Neural cell (in vitro differentiated cells): ENCODE data around the gene IQCM.

Experiments
- CTCF ChIP-seq: fragments of 450-650 bp; IDR thresholded peaks from 2 replicates; pipeline ENCODE4 v1.5.1; 2014; ENCODE audit warnings: antibody characterized with exemption, mild to moderate bottlenecking, moderate library complexity; ENCODE audit not compliant: poor library complexity, severe bottlenecking
- EP300 ChIP-seq: fragments of 450-650 bp; conservative IDR thresholded peaks from 2 replicates; pipeline ENCODE4 v1.6.1; 2014; ENCODE audit warnings: antibody characterized with exemption, mild to moderate bottlenecking, moderate library complexity; ENCODE audit not compliant: poor library complexity, severe bottlenecking
- EZH2 ChIP-seq: fragments of 200-600, 300-800 bp; shearing (Covaris generic), sonication (generic); IDR thresholded peaks from 2 replicates; pipeline ENCODE4 v1.6.1; 2014; ENCODE audit warnings: antibody characterized with exemption, low read length, borderline replicate concordance, mild to moderate bottlenecking; ENCODE audit not compliant: insufficient read depth, poor library complexity, severe bottlenecking
- MXI1 ChIP-seq: fragments of 450-650 bp; conservative IDR thresholded peaks from 2 replicates; pipeline ENCODE4 v1.6.1; 2014; ENCODE audit warnings: antibody characterized with exemption, mild to moderate bottlenecking; ENCODE audit not compliant: poor library complexity, severe bottlenecking
- POLR2AphosphoS5 ChIP-seq: IDR thresholded peaks from 2 replicates; pipeline ENCODE4 v1.6.1; 2012
- RAD21 ChIP-seq: fragments of 450-650 bp; conservative IDR thresholded peaks from 2 replicates; pipeline ENCODE4 v1.6.1; 2014; ENCODE audit warnings: antibody characterized with exemption, mild to moderate bottlenecking, moderate library complexity
- REST ChIP-seq: IDR thresholded peaks from 2 replicates; pipeline ENCODE4 v1.6.1; 2012; ENCODE audit warnings: borderline replicate concordance
- SMC3 ChIP-seq: fragments of 450-650 bp; conservative IDR thresholded peaks from 2 replicates; pipeline ENCODE4 v1.6.1; 2014; ENCODE audit warnings: antibody characterized with exemption, mild to moderate bottlenecking, moderate library complexity; ENCODE audit not compliant: poor library complexity
- TAF1 ChIP-seq: IDR thresholded peaks from 2 replicates; pipeline ENCODE4 v1.6.1; 2012; ENCODE audit warnings: low read depth

- TF ChIP-seq CTCF (no peak), POLR2AphosphoS5 (no peak), EP300 (no peak), MXI1 (no peak), EZH2 (no peak), RAD21 (no peak), REST (no peak), SMC3 (no peak), TAF1 (no peak)
Measured at GRCh38 chr4:149347139-149347538, 468.5 kb downstream of the IQCM start.
